ENCODE results near the gene SKIDA1.

Gene SKIDA1

DNA sequence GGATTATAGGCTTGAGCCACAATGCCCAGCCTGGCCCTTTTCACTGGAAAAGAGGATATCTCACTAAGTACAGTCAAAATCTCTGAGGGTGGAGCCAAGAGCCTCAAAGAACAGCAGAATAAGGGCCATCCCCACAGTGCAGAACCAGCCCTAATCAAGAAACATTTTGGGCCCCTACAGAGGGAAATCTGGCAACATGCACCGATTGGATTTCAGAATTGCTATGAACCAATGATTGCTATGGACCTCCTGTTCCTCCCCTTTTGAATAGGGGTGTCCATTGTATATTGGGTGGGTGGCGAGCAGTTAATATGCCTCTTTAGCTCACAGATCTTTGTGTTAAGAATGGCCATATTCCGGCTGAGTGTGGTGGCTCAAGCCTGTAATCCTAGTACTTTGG is 42.7 kb downstream of the SKIDA1 start:
- DNase-seq (ENCODE audit: low spot score): no peak

DNA sequence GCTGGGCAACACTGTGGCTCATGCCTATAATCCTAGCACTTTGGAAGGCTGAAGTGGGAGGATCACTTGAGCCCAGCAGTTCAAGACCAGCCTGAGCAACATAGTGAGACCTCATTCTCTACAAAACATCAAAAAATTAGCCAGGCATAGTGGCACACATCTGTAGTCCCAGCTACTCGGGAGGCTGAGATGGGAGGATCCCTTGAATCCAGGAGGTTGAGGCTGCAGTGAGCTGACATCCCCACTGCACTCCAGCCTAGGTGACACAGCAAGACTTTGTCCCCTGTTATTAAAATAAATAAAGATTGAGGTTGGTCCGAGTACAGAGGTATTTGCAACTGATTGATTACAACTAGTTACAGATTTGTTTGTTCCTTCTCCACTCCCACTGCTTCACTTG is 44.1 kb downstream of the SKIDA1 start:
- no peak for DNase-seq (ENCODE audit: low spot score)

DNA sequence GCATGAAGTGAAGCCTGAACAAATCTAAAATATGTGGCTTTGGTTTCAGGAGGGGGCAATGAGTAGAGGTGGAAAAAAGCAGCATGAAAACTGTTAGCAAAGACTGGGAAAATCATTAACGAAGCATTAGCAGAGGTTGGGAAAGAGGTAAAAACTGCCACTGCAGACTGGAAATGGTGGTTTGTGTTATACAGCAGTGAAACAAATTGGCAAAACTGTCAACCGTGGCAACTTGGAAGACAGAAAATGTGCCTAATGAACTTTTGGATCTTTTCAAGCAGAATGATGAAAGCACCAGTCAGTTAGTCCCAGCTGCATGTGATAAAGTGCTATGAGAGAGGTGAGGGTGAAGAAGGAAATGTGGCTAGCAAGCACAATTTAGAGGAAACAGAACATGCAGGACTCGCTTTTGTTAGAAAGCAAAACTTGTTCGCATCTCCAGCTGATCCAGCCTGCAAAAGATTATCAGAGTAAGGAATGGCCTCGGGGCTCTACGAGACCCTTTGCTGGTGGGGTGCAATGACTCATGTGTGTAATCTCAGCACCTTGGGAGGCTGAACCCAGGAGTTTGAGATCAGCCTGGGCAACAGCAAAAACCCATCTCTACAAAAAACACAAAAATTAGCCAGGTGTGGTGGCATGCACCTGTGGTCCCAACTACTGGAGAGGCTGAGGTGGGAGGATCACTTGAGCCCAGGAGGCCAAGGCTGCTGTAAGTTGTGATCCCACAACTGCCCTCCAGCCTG is 45.7 kb downstream of the SKIDA1 start:
- no peak for DNase-seq (ENCODE audit: low spot score)

DNA sequence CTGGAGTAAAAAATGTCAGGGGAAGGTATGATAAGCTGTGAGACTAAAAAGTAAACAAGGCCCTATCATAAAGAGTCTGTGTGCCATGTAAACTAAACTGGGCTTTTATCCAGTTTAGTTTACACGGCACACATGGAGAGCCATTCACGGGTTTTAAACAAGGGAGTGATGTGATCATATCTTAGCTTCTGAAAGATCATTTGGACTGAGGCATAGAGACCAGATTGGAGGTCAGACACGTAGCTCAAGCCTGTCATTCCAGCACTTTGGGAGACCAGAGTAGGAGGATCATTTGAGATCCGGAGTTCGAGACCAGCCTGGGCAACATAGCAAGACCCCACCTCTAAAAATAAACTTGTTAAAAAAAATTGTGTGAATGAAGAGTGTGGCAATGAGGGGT is 50.1 kb downstream of the SKIDA1 start:
- DNase-seq (ENCODE audit: low spot score): no peak

DNA sequence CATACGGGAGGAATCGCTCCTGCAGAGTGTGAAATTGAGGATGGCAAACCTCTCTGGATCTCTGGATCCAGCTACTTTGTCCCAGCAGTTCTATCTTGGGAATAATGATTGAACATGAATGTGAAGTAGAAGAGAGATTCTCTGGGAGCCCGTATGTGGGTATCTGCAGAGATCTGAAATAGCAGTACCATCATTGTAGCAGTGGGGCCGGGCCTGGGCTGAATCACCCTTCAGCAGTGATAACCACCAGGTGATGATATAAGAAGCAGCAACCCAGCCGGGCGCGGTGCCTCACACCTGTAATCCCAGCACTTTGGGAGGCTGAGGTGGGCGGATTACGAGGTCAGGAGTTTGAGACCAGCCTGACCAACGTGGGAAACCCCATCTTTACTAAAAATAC is 51.9 kb downstream of the SKIDA1 start:
- no peak for DNase-seq (ENCODE audit: low spot score)

DNA sequence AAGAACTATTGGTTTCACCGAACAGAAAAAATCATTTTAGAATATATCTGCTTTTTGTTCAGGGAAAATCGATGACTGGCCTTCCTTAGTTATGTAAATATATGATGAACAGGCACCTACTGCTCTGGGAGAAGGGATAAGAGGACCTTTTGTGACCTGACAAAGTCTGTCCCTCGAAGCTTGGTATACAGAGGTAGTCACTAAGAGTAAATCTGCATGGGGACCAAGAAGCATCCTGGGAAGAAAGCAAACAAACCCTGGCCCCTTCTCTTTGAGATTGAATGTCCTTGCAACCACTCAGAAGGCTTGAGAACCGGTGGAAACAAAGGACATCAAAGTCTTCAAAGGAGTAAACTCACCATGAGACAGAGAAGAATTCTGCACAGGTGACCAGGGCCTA is 52.3 kb downstream of the SKIDA1 start:
- no peak for DNase-seq (ENCODE audit: low spot score)

DNA sequence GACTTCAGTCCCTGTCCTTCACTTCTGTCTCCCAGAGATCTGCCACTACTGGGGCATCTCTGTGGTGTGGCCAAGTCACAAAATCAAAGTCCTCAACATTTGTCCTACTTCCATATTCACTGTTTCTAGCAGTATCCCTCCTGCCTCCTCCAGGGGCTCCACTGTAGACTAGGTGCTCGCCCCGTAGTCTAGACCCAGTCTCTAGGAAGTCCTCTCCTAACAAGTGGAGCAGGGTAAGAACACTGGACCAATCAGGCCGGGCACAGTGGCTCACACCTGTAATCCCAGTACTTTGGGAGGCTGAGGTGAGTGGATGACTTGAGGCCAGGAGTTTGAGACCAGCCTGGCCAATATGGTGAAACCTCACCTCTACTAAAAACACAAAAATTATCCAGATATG is 57.4 kb downstream of the SKIDA1 start:
- no peak for DNase-seq (ENCODE audit: low spot score)

DNA sequence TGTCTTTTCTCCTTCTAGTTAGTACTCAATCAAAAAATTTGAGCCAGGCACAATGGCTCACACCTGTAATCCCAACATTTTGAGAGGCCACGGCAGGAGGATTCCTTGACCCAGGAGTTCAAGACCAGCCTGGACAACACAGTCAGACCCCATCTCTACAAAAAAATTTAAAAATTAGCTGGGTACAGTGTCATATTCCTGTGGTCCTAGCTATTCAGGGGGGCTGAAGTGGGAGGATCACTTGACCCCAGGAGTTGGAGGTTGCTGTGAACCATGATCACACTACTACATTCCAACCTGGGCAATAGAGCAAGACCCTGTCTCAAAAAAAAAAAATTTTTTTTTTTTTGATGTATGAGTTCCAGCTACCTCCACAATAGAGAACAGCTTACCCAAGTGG is 57.8 kb downstream of the SKIDA1 start:
- DNase-seq (ENCODE audit: low spot score): no peak

DNA sequence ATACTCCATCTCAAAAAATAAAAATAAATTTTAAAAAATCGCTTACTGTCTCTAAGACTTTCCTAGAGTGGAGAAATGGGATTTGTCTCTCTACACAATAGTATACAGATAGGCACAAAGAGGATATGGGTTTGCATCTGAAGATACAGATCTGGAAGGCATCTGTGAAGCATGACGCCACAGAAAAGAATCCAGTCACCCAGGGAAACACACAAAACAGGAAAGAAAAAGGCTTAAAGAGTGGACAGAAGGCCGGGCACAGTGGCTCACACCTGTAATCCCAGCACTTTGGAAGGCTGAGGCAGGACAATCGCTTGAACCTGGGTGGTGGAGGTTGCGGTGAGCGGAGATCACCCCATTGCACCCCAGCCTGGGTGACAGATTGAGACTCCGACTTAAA is 61.3 kb downstream of the SKIDA1 start:
- no peak for DNase-seq (ENCODE audit: low spot score)
